ENCODE measurements around the gene POM121L2.

DNA sequence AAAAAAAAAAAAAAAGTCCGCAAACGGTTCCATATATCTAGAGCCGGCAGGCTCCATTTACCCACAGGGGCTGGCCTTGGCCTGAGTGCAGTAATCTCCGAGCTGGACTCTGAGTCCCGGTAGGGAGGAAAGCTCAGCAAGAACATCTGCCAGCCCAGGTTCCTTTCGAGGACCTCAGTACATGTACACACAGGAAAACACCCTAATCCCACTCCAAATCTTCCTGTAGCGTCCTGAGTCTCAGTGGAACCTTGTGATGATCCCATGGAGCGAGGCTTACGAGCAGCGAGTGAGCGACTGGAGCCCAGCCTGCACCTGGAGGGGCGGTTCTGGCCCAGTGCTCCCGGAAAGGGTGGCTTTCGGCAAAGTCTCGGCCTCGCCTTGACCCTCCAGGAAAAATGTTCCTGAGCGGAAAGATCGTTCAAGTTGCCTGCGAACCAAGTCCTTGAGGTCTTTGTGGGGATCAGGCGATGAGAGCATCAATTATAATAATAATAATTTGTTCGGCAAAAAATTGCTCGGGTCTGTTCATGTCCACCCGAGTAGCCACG, 32.5 kb downstream of the POM121L2 start:
- TF ChIP-seq, protein P1, sequence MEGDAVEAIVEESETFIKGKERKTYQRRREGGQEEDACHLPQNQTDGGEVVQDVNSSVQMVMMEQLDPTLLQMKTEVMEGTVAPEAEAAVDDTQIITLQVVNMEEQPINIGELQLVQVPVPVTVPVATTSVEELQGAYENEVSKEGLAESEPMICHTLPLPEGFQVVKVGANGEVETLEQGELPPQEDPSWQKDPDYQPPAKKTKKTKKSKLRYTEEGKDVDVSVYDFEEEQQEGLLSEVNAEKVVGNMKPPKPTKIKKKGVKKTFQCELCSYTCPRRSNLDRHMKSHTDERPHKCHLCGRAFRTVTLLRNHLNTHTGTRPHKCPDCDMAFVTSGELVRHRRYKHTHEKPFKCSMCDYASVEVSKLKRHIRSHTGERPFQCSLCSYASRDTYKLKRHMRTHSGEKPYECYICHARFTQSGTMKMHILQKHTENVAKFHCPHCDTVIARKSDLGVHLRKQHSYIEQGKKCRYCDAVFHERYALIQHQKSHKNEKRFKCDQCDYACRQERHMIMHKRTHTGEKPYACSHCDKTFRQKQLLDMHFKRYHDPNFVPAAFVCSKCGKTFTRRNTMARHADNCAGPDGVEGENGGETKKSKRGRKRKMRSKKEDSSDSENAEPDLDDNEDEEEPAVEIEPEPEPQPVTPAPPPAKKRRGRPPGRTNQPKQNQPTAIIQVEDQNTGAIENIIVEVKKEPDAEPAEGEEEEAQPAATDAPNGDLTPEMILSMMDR (IDR thresholded peaks at IDR 0.05), result no peak
- TF ChIP-seq POLR2A (IDR thresholded peaks at IDR 0.05) (no peak), EP300 (IDR thresholded peaks at IDR 0.05) (no peak)

All from tibial nerve (tissue), 4 donors.